ENCODE data around the gene LSP1.

Gene LSP1

GRCh38 chr11:1825039-1825740 is 27.7 kb upstream of the LSP1 start:
- peak; percentile 54 for DNase-seq (ENCODE audit: low spot score)

GRCh38 chr11:1825785-1826451 is 27.0 kb upstream of the LSP1 start:
- DNase-seq (ENCODE audit: low spot score) = no peak

DNA sequence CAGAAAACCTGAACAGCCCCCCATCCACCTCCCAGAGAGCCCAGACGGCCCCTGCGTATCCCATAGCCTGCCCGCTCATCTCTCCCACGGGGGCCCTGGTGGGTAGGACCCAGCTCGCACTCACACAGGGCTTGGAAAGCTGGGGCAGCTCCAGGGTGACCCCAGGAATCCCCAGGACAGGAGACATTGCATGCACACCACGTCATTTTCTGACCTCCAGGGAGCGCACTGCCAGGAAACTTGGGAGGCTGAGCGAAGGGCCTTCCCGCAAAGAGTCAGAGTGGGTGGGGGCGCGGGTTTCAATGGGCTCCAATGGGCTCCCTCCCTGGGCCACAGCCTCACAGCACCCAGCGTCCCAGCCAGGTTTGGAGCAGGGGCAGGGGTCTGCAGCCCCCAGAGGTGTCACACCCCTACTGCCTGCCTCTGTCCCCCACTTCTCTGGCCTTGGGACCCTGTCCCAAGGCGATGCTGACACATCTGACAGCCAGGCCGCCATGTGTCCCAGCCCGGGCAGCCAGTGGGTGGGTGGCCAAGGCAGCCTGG is 26.3 kb upstream of the LSP1 start:
- peak; percentile 86 for DNase-seq (ENCODE audit: low spot score)

GRCh38 chr11:1827095-1827813 is 25.6 kb upstream of the LSP1 start:
- peak; percentile 87 for DNase-seq (ENCODE audit: low spot score)

DNA sequence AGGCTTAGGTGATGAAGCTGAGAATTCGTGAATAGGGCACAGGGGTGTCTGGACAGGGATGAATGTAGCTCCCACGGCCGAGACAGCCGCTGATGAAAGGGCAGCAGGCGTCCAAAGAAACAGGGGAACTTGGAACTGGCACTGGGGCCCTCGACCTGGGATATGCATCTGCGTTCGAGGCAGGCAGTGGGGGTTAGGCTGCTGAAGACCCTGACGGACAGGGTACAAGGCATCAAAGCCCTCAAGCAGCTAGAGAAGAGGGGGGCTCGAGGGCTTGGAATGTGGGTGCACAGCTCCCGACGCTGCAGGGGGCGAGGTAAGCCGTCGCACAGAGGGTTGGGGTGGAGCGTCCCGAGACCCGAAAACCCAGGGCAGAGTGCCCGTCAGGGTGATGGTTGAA is 25.0 kb upstream of the LSP1 start:
- DNase-seq (ENCODE audit: low spot score) = no peak

GRCh38 chr11:1828542-1828941 is 24.3 kb upstream of the LSP1 start:
- no peak for DNase-seq (ENCODE audit: low spot score)

- DNase-seq (ENCODE audit: low spot score) = peak; percentile 89
Observed at GRCh38 chr11:1829039-1829820, 23.7 kb upstream of the LSP1 start.

DNA sequence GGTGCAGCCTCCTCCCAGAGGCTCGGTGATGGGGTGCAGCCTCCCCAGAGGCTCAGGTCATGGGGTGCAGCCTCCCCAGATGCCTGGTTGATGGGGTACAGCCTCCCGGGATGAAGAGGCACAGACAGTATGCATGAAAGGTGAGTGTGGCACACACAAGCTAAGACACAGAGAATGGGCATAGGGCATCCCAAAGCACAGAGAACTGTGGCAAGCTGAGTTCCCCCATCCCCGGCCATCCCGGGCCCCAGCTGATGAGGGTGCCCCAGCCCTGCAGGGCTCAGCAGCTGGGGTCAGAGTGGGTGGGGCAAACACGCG is 22.9 kb upstream of the LSP1 start:
- no peak for DNase-seq (ENCODE audit: low spot score)

DNA sequence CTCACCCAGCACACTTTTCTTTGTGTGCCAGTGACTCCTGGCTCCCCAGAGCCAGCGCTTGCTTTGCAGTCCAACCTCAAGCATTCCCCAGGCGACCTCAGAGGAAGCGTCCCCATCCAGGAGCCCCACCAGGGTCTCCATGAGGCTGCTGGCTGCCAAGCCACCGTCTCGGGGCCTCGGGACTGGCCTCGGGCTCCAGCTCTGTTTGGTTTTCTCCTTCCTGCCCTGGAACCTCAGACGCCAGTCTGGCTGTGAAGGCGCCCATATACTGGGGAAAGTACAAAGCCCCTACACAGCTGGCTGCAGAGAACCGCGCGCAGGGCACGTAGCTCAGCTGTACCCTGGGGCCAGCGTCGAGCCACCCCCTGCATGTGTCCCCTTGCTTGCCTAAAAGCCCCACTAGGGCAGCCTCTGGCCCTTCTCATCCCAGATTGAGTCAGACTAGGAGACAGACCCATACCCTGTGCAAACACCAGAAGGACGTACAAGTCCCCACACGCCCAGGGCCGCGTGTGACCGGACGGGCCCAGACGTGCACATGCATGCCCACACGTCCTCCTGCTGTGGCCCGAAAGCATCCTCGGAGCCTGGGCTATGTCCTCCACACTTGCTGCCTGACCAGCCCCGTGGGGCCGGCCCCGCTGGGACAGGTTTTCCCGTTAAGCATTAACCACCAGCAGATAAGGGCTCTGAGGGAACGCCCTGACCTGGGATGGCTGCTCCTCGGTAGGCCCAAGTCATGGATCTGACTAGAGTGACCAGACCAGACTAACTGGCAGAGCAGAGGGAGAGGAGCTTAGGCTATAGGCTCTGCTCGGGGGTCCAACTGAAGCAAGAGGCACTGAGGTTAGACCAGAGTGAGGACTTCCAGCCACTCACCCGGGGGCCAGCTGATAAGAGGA is 22.3 kb upstream of the LSP1 start:
- no peak for DNase-seq (ENCODE audit: low spot score)

DNA sequence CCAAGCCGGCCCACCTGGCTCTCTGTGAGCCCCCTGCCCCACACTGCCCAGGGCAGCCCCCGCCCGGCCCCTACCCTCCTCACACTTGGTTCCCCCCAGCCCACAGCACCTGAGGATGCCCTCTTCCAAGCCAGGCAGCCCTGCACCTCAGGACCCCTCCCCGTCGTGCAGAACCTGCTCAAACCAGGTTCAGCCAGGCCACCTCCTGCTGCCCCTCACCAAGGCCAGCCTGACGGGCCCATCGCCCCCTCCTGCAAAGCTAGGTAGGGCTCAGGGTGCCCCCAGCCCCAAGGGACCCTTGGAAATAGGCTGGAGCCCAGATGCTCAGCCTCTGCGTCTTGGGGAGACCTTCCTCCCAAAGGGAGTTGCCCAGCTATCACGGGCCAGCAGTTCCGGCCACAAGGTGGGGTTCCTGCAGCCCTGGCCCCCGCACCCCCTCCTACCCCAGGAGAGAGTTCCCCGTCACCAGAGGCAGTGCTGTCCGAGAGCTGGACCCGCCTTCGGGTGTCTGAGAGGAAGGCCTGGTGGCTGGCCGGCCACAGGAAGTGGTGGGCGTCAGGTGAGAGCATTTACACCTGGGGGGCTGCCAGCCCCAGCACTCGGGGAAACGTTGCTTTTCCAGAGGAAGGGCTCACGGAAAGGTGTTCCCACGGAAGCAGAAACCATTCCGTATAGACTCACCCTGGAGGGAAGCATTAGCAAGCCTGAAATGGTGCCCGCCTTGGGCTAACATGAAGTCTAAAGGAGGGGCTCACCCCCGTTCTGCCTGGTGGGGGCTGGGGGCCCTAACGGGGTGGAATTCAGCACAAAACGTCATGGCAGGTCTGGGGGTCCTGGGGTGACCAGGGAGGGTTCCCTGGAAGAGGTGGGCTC is 21.3 kb upstream of the LSP1 start:
- DNase-seq (ENCODE audit: low spot score) = no peak

DNA sequence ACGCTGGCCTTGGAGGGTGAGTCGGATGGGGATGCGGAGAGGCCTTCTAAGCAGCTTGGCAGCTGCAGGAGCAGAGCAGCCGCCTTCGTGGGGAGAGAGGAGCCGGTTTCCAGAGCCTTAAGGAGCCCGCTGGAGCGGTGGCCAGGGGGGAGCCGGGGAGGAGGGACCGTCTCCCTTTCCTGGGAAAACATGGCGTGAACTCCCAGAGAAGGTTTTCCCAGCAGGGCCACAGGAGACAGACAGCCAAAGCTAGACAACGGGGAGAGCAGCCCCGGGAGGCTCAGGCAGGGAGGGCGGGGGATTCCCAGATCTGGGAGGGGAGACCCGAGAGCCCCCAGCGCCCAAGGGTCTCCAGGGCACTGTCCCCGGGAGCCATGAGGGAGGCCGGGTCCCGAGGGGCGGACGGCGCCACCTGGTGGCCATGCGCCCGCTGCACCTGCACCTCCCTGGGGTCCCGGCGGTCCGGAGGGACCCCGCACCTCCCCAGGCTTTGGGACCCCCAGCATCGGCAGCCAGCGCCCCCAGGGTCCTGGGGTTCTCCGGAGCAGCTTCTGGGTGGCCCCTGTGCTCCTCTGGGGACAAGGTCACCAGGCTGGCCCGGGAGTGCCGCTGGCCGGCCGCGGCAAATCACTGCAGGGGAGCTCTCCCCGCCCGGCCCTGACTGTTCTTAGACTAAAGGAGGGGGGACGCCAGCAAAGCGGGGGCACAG is 20.5 kb upstream of the LSP1 start:
- DNase-seq (ENCODE audit: low spot score) = peak; percentile 77

GRCh38 chr11:1832920-1833295 is 20.0 kb upstream of the LSP1 start:
- DNase-seq (ENCODE audit: low spot score) = no peak

DNA sequence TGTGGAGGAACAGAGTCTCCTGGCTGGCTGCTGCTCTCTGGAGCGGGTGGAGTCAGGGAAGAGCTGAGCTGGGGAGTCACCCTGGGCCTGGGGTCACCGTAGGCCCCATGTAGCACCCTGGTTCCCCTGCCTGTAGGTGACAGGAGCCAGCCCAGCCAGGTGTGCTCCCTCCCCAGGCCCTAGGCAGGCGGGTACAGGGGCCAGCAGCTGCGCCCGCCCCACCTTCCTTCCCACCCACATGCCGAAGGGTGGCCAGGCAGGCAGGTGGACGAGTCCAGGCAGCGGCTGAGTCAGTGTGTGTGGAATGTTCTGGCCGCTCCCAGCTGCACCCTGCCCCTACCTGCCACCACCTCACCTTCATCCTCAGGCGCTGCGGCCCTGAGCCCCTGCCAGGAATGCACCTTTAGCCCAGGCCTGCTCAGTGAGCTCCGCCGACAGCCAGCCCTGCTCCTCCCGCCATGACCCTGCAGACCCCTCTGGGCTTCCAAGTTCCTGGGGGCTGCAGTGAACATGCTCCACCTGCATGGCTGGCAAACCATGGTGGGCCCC is 18.7 kb upstream of the LSP1 start:
- no peak for DNase-seq (ENCODE audit: low spot score)

- DNase-seq (ENCODE audit: low spot score) = no peak
Observed at GRCh38 chr11:1834779-1835670, 17.9 kb upstream of the LSP1 start, which contains the start of gene SYT8. TSS of gene SYT8 (plus strand) at chr11:1834990. CDS start at chr11:1835106, 116 bp downstream.

GRCh38 chr11:1835671-1836010 is 17.2 kb upstream of the LSP1 start:
- DNase-seq (ENCODE audit: low spot score) = no peak

DNA sequence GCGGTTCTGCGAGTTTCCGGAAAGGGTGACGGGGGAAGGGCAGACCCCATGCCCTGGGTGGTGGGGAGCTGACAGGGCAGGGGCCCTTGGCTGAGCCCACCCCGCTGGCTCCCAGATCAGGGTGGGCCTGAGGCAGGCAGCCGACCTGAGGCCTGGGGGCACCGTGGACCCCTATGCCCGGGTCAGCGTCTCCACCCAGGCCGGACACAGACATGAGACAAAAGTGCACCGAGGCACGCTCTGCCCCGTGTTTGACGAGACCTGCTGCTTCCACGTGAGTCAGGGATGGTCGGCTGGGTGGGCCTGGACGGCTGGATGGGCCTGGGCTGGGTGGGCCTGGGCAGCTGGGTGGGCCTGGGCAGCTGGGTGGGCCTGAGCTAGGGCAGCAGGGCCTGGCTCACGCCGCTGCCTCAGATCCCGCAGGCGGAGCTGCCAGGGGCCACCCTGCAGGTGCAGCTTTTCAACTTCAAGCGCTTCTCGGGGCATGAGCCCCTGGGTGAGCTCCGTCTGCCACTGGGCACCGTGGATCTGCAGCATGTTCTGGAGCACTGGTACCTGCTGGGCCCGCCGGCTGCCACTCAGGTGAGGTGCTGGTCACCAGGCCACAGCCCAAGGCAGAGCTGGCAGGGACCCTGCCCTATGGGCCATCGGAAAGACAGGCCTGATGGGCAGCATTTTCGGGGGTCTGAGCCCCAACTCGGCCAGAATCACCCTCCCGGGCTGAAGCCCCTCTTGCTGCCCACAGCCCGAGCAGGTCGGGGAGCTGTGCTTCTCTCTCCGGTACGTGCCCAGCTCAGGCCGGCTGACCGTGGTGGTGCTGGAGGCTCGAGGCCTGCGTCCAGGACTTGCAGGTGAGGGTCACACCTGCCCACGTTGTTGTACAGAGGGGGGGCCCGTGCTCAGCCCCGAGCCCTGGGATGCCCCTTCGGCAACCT is 16.6 kb upstream of the LSP1 start:
- DNase-seq (ENCODE audit: low spot score) = no peak
